Natural killer cell (primary cell): Measurements from ENCODE around the gene KRTAP5-2. TPM values are rescaled to one million over a fixed set of nuclear protein-coding genes. Genes with fewer than 3 reads are reported as not detected.
A peak's percentile ranks its signal among the peaks of the same experiment; 100 is the strongest.
"Not testable (repeated sequence)": the region's sequence is repeated elsewhere in the genome, so short reads cannot be mapped to it uniquely, and the experiment has no call there.

Experiments
- ATAC-seq, 3 donors: fragments of 150-1000 bp in 2 of 3; fragments of 200-7000 bp in 1 of 3; cut with Tn5 transposase; 1 replicate in 1 of 3; 2 replicates in 2 of 3; pipeline ENCODE4 v1.10.0; 2021; ENCODE audit warnings: mild to moderate bottlenecking in 2 of 3, moderate library complexity in 2 of 3
- DNase-seq, 2 donors: peaks; one replicate each; pipeline versions ENCODE4 v3.0.0 to v3.0.0-alpha.2; 2013 to 2021; ENCODE audit warnings: mixed read lengths in 1 of 2
- H3K27ac ChIP-seq: one replicate; pipeline ENCODE4 v1.5.1; 2013; ENCODE audit warnings: mild to moderate bottlenecking, low read length
- H3K27me3 ChIP-seq: one replicate; pipeline ENCODE4 v1.6.1; 2013; ENCODE audit warnings: low read length; ENCODE audit not compliant: control insufficient read depth, insufficient read depth
- H3K36me3 ChIP-seq: one replicate; pipeline ENCODE4 v1.6.1; 2013; ENCODE audit warnings: low read length; ENCODE audit not compliant: control insufficient read depth, insufficient read depth
- H3K4me1 ChIP-seq: one replicate; pipeline ENCODE4 v1.6.1; 2013; ENCODE audit warnings: low read length; ENCODE audit not compliant: control insufficient read depth, insufficient read depth
- H3K4me3 ChIP-seq: one replicate; pipeline ENCODE4 v1.5.1; 2013; ENCODE audit warnings: low read length
- H3K9me3 ChIP-seq: one replicate; pipeline ENCODE4 v1.6.1; 2013; ENCODE audit warnings: low read length; ENCODE audit not compliant: control insufficient read depth, insufficient read depth
- H3K27ac Mint-ChIP-seq, 2 donors: one replicate each; pipeline ENCODE4 v1.8.0; 2022; ENCODE audit warnings: mild to moderate bottlenecking in 2 of 2, mixed read lengths in 2 of 2, moderate library complexity in 1 of 2
- H3K27me3 Mint-ChIP-seq, 2 donors: one replicate each; pipeline ENCODE4 v1.8.0; 2022; ENCODE audit warnings: low read depth in 2 of 2, mixed read lengths in 2 of 2
- H3K36me3 Mint-ChIP-seq: one replicate; pipeline ENCODE4 v1.8.0; 2022; ENCODE audit warnings: mixed read lengths
- H3K4me1 Mint-ChIP-seq, 2 donors: one replicate each; pipeline ENCODE4 v1.8.0; 2022; ENCODE audit warnings: mixed read lengths in 2 of 2
- H3K4me3 Mint-ChIP-seq: one replicate; pipeline ENCODE4 v1.8.0; 2022; ENCODE audit warnings: mild to moderate bottlenecking, moderate library complexity, mixed read lengths
- H3K9me3 Mint-ChIP-seq, 2 donors: one replicate each; pipeline ENCODE4 v1.8.0; 2022; ENCODE audit warnings: mixed read lengths in 2 of 2
- WGBS: methylation state at CpG from one replicate; pipeline ENCODE4 v1.1.7; 2013; ENCODE audit warnings: missing lambda C conversion rate; ENCODE audit not compliant: insufficient coverage; 5-methylcytosine and 5-hydroxymethylcytosine counted together
- intact Hi-C: fragments of 100-400 bp; cut with micrococcal nuclease; formaldehyde crosslinking; loops from one replicate; pipeline ENCODE4 v1.14.2; 2022
- total RNA-seq, 4 donors: library from RNA; stranded (reverse); fragments of 120-200 nt in 1 of 4; gene quantifications; one replicate each; pipeline versions ENCODE4 v1.2.3 to v1.2.4, GENCODE V29; 2013 to 2022
- TF ChIP-seq, protein P1 (sequence below): fragments of 200-600 bp; IDR thresholded peaks from one replicate; pipeline ENCODE4 v1.8.0; 2022; ENCODE audit warnings: antibody characterized with exemption

KRTAP5-2 gene
- total RNA-seq, 3 donors from 2014 or later (not counting 1 experiment from before 2014, with no cell fraction given) = not detected

DNA sequence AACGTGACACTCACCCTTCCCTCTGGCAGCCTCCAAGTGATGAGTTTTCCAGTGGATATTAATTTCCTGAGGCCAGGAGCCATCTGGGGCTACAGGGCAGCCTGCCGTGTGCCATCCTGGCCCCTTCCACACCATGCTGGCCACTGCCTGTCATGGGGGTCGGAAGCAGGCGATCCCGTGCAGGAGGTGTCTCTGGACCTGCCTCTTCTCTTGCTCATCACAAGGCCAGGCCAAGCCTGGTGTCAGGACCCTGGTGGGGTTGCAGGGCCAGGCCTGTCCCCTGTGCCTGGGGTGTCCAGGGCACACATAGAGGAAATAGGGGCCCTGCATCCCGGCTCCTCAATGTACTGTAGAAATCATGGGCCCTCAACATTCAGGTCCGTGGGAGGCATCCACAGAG, 6.6 kb upstream of the KRTAP5-2 start:
- Histone ChIP-seq H3K4me3 (no peak overlapping the region), H3K27ac (no peak overlapping the region), H3K36me3 (no peaks in the 10 kb centered on the region), H3K9me3 (no peaks in the 10 kb centered on the region), H3K4me1 (peaks cover 15% of the 10 kb centered on the region), H3K27me3 (peaks cover 2% of the 10 kb centered on the region)
- Mint-ChIP-seq H3K36me3 (no peaks in the 10 kb centered on the region), H3K4me1 (no peaks in the 10 kb centered on the region), H3K9me3 (no peaks in the 10 kb centered on the region), H3K4me3 (no peak overlapping the region), H3K27me3 (peaks cover 26 to 33% of the 10 kb centered on the region in 2 donors), H3K27ac (no peak overlapping the region)
- TF ChIP-seq, protein P1, sequence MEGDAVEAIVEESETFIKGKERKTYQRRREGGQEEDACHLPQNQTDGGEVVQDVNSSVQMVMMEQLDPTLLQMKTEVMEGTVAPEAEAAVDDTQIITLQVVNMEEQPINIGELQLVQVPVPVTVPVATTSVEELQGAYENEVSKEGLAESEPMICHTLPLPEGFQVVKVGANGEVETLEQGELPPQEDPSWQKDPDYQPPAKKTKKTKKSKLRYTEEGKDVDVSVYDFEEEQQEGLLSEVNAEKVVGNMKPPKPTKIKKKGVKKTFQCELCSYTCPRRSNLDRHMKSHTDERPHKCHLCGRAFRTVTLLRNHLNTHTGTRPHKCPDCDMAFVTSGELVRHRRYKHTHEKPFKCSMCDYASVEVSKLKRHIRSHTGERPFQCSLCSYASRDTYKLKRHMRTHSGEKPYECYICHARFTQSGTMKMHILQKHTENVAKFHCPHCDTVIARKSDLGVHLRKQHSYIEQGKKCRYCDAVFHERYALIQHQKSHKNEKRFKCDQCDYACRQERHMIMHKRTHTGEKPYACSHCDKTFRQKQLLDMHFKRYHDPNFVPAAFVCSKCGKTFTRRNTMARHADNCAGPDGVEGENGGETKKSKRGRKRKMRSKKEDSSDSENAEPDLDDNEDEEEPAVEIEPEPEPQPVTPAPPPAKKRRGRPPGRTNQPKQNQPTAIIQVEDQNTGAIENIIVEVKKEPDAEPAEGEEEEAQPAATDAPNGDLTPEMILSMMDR = no peak
- no peak for DNase-seq
- intact Hi-C loops = no loop called here
- ATAC-seq = no peak
- WGBS = 95% methylated on average over 7 of the region's 7 CpGs

DNA sequence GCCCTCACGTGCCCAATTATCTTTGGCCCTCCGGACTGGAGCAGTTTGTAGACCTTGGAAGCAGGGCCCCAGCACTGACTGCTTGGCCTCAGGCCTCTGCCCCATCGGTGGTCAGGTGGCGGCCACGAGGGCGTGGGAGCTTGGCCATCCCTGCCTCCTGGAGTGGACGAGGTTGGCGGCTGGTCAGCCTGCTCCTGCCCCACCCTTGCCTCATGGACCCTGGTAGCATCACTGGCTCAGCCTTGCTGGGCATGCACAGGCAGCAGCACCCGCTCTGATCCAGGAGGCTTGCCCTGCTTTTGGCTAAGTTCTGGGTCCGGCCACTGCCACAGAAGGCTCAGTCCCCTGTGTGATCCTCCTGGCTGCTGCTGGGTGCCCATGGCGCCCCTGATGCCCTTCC, 6.1 kb upstream of the KRTAP5-2 start:
- Histone ChIP-seq H3K27ac (no peak overlapping the region), H3K4me3 (no peak overlapping the region), H3K36me3 (no peaks in the 10 kb centered on the region), H3K27me3 (peaks cover 2% of the 10 kb centered on the region), H3K9me3 (no peaks in the 10 kb centered on the region), H3K4me1 (peaks cover 15% of the 10 kb centered on the region)
- TF ChIP-seq, protein P1 = no peak
- Mint-ChIP-seq H3K9me3 (no peaks in the 10 kb centered on the region), H3K4me1 (no peaks in the 10 kb centered on the region), H3K27ac (no peak overlapping the region), H3K36me3 (no peaks in the 10 kb centered on the region), H3K27me3 (peaks cover 26 to 39% of the 10 kb centered on the region in 2 donors), H3K4me3 (no peak overlapping the region)
- intact Hi-C loops = no loop called here
- peak in 1 of 3 donors; percentile 5 for ATAC-seq
- DNase-seq = no peak
- 92% methylated on average over 11 of the region's 11 CpGs for WGBS

DNA sequence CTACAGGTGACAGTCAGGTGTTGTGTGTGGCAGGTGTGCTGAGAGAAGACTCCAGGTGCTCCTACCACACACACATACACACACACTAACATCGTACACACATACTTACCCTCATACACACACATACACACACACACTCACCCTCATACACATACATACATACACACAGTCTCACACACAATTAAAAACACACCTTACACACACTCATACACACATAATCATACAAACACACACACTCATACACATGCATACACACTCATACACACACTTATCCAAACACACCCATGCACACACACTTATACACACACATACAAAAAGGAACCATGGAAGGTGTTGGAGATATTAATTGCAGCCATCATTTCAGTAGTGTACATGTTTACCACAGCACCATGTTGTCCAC, 5.5 kb upstream of the KRTAP5-2 start:
- DNase-seq (no peak), ATAC-seq (peak in 1 of 3 donors; percentile 31)
- 90% methylated on average over 1 of the region's 1 CpG for WGBS
- Mint-ChIP-seq H3K27ac (no peak overlapping the region), H3K27me3 (peaks cover 24 to 41% of the 10 kb centered on the region in 2 donors), H3K4me1 (no peaks in the 10 kb centered on the region), H3K36me3 (no peaks in the 10 kb centered on the region), H3K4me3 (no peak overlapping the region), H3K9me3 (no peaks in the 10 kb centered on the region)
- Histone ChIP-seq H3K9me3 (no peaks in the 10 kb centered on the region), H3K27me3 (peaks cover 2% of the 10 kb centered on the region), H3K36me3 (no peaks in the 10 kb centered on the region), H3K27ac (no peak overlapping the region), H3K4me3 (no peak overlapping the region), H3K4me1 (peaks cover 15% of the 10 kb centered on the region)
- TF ChIP-seq, protein P1 = no peak
- intact Hi-C loops = no loop called here

DNA sequence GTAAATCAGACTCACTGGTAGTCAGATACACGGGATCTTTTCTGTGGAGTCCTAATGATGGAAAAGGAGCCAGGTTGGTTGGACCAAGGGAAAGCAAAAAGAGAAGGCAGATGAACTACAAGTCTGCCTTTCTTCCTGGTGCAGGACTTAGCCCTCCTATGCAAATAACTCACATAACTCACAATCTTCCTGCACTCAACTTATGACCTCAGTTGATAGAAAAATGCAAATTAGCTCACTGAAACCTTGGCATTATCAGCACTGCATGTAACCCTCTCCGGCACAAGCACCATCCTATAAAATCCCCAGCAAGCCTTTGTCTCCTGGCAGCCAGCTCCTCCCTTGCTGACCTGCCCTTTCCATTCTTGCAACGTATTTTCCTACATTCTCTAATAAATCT, 3.6 kb upstream of the KRTAP5-2 start:
- H3K4me3 Mint-ChIP-seq, intact Hi-C loops, DNase-seq, H3K27ac Mint-ChIP-seq, H3K27ac ChIP-seq, ATAC-seq, H3K4me1 Mint-ChIP-seq, H3K27me3 ChIP-seq, H3K36me3 ChIP-seq, H3K9me3 Mint-ChIP-seq, H3K9me3 ChIP-seq, H3K36me3 Mint-ChIP-seq, H3K4me3 ChIP-seq: not testable (repeated sequence)
- 73% methylated on average over 2 of the region's 3 CpGs for WGBS
- peaks cover 15% of the 10 kb centered on the region for H3K4me1 ChIP-seq
- H3K27me3 Mint-ChIP-seq = peaks cover 32 to 50% of the 10 kb centered on the region in 2 donors
